GM12878 (cell line): ENCODE data around the gene HERPUD1. TPM values are rescaled to one million over a fixed set of nuclear protein-coding genes. Genes with fewer than 3 reads are reported as not detected.
A peak's percentile ranks its signal among the peaks of the same experiment; 100 is the strongest.

Experiments used
- ATAC-seq: fragments of 200-7000 bp; cut with Tn5 transposase; 3 replicates; pipeline ENCODE4 v1.9.1; 2020; ENCODE audit warnings: mild to moderate bottlenecking, moderate library complexity
- BruUV-seq: library from RNA; stranded (reverse); fragments of 400-500 nt; replicated peaks from 2 replicates; lab custom pipeline; 2021; lab: Mats Ljungman, UMichigan
- CTCF ChIA-PET: fragments of 300-600 bp; sonication (Branson Sonifier 250); formaldehyde crosslinking; extraction: SDS; loops from one replicate; lab custom pipeline; 2021; ENCODE audit warnings: inconsistent platforms; lab: Yijun Ruan, JAX
- POLR2A ChIA-PET: fragments of 350-600 bp; formaldehyde crosslinking; extraction: SDS; loops from one replicate; lab custom pipeline; 2021; ENCODE audit warnings: inconsistent platforms; lab: Charles Lee
- RAD21 ChIA-PET: fragments of 300-600 bp; sonication (Branson Sonifier 250); formaldehyde crosslinking; loops from one replicate; lab custom pipeline; 2023; ENCODE audit warnings: antibody characterized with exemption; ENCODE audit not compliant: unreplicated experiment; lab: Charles Lee
- SMC1A ChIA-PET: fragments of 300-600 bp; sonication (Branson Sonifier 250); formaldehyde crosslinking; loops from one replicate; lab custom pipeline; 2023; ENCODE audit not compliant: unreplicated experiment, uncharacterized antibody; lab: Charles Lee
- DNase-seq: peaks from one replicate; pipeline ENCODE4 v3.0.0-alpha.2; 2011; ENCODE audit warnings: low read depth, low spot score
- FAIRE-seq: peaks from 3 replicates; lab custom pipeline; 2011; peaks lifted over from hg19 to GRCh38; lab: Jason Lieb, UNC
- H2AFZ ChIP-seq: 2 replicates; pipeline ENCODE4 v1.6.0; 2011; ENCODE audit warnings: low read depth, low read length, control low read depth; ENCODE audit not compliant: control insufficient read depth
- H3K27ac ChIP-seq: 2 replicates; pipeline ENCODE4 v1.5.1; 2011; ENCODE audit warnings: control low read depth; ENCODE audit not compliant: control insufficient read depth, insufficient read depth
- H3K27me3 ChIP-seq, 2 experiments: replicated peaks in 1 of 2; 2 replicates each; pipeline versions ENCODE4 v1.6.0 to v1.6.1; 2011; ENCODE audit warnings: low read length in 1 of 2; ENCODE audit not compliant: control insufficient read depth in 2 of 2, insufficient read depth in 2 of 2
- H3K36me3 ChIP-seq, 2 experiments: 2 replicates each; pipeline ENCODE4 v1.5.1; 2011; ENCODE audit warnings: low read length in 1 of 2; ENCODE audit not compliant: control insufficient read depth in 2 of 2, insufficient read depth in 2 of 2
- H3K4me1 ChIP-seq: 2 replicates; pipeline ENCODE4 v1.6.1; 2011; ENCODE audit warnings: mild to moderate bottlenecking, low read length, moderate library complexity, mixed read lengths; ENCODE audit not compliant: control insufficient read depth, insufficient read depth
- H3K4me2 ChIP-seq: 2 replicates; pipeline ENCODE4 v1.6.0; 2011; ENCODE audit warnings: control low read depth; ENCODE audit not compliant: control insufficient read depth, insufficient read depth
- H3K4me3 ChIP-seq: fragments of 200-600 bp; sonication (generic); 2 replicates; pipeline ENCODE4 v1.5.1; 2016
- H3K79me2 ChIP-seq: 2 replicates; pipeline ENCODE4 v1.6.0; 2011; ENCODE audit warnings: low read length; ENCODE audit not compliant: control insufficient read depth, insufficient read depth
- H3K9ac ChIP-seq: 2 replicates; pipeline ENCODE4 v1.8.0; 2011; ENCODE audit warnings: low read length, control low read depth, mixed read lengths; ENCODE audit not compliant: control insufficient read depth, insufficient read depth
- H3K9me3 ChIP-seq: replicated peaks from 3 replicates; pipeline ENCODE4 v1.5.1; 2011; ENCODE audit warnings: mild to moderate bottlenecking, low read length; ENCODE audit not compliant: control insufficient read depth, insufficient read depth
- H4K20me1 ChIP-seq: 2 replicates; pipeline ENCODE4 v1.6.0; 2011; ENCODE audit not compliant: control insufficient read depth, insufficient read depth
- BCL11A ChIP-seq: IDR thresholded peaks from 2 replicates; pipeline ENCODE4 v1.6.1; 2011; ENCODE audit warnings: low read depth, low read length
- BMI1 ChIP-seq: fragments of 450-650 bp; IDR thresholded peaks from 2 replicates; pipeline ENCODE4 v1.6.1; 2016; ENCODE audit warnings: mild to moderate bottlenecking, moderate library complexity, borderline replicate concordance
- CBFB ChIP-seq: IDR thresholded peaks from 2 replicates; pipeline ENCODE4 v1.6.1; 2016; ENCODE audit warnings: antibody characterized with exemption, low read depth
- GABPA ChIP-seq: IDR thresholded peaks from 2 replicates; pipeline ENCODE4 v1.6.1; 2014; ENCODE audit warnings: antibody characterized with exemption, low read depth, mild to moderate bottlenecking, inconsistent platforms
- HCFC1 ChIP-seq: fragments of 150-350 bp; IDR thresholded peaks from 2 replicates; pipeline ENCODE4 v1.6.1; 2014; ENCODE audit warnings: low read length
- HDAC2 ChIP-seq: fragments of 200-600 bp; sonication (generic); IDR thresholded peaks from 2 replicates; pipeline ENCODE4 v1.6.1; 2017
- MTA3 ChIP-seq: IDR thresholded peaks from 2 replicates; pipeline ENCODE4 v1.6.1; 2012; ENCODE audit warnings: low read length, inconsistent platforms, borderline replicate concordance
- SIN3A ChIP-seq: IDR thresholded peaks from 2 replicates; pipeline ENCODE4 v1.6.1; 2012; ENCODE audit warnings: low read depth, low read length, improper control_type of control experiment
- SUZ12 ChIP-seq: fragments of 200-600 bp; sonication (generic); IDR thresholded peaks from one replicate; pipeline ENCODE4 v1.6.1; 2018; ENCODE audit warnings: antibody characterized with exemption, mild to moderate bottlenecking; ENCODE audit not compliant: unreplicated experiment
- YBX1 ChIP-seq: fragments of 450-650 bp; IDR thresholded peaks from 2 replicates; pipeline ENCODE4 v1.6.1; 2016; ENCODE audit warnings: antibody characterized with exemption
- ZNF217 ChIP-seq: fragments of 450-650 bp; IDR thresholded peaks from 2 replicates; pipeline ENCODE4 v1.6.1; 2017; ENCODE audit warnings: antibody characterized with exemption, mild to moderate bottlenecking
- WGBS: methylation state at CpG from one replicate; pipeline ENCODE4 v1.1.6; 2016; ENCODE audit warnings: low lambda C conversion rate; ENCODE audit not compliant: insufficient replicate concordance, insufficient coverage; ENCODE audit errors: missing lambda C conversion rate; 5-methylcytosine and 5-hydroxymethylcytosine counted together
- in situ Hi-C: fragments of 300-500 bp; cut with MboI; formaldehyde crosslinking; loops from 9 replicates; pipeline ENCODE4 v1.14.3; 2018; ENCODE audit warnings: mixed read lengths
- intact Hi-C: fragments of 100-400 bp; cut with micrococcal nuclease; formaldehyde crosslinking; loops from one replicate; pipeline ENCODE4 v1.14.2; 2022; ENCODE audit not compliant: unreplicated experiment
- polyA plus RNA-seq, 11 experiments: library from polyadenylated mRNA; depleted of rRNA in 4 of 11; unstranded in 6 of 11; stranded (reverse) in 5 of 11; fragments of >200 nt; fragmentation: Nextera tagmentation in 4 of 11; fragmentation: Illumina TruSeq in 1 of 11; extraction: Ambion mirVana in 4 of 11; extraction: Trizol in 1 of 11; gene quantifications; 1 replicate in 1 of 11; 2 replicates in 10 of 11; pipeline versions ENCODE4 v1.2.1 to v1.2.3, GENCODE V29; 2011 to 2016; ENCODE audit warnings: inconsistent platforms in 2 of 11, missing spikeins in 2 of 11, low read depth in 1 of 11
- total RNA-seq, 4 experiments: library from RNA; depleted of rRNA in 3 of 4; stranded (reverse); fragments of >200 nt in 3 of 4; fragmentation: Illumina TruSeq in 1 of 4; extraction: Trizol in 1 of 4; gene quantifications; 2 replicates each; pipeline versions ENCODE4 v1.2.1 to v1.2.3, GENCODE V29; 2013 to 2021
- TF ChIP-seq, protein P1 (sequence below): fragments of 450-650 bp; IDR thresholded peaks from 2 replicates; pipeline ENCODE4 v1.6.1; 2016; ENCODE audit warnings: mild to moderate bottlenecking, moderate library complexity, borderline replicate concordance
- TF ChIP-seq, protein P2 (sequence below): fragments of 450-650 bp; IDR thresholded peaks from 2 replicates; pipeline ENCODE4 v1.6.1; 2017; ENCODE audit warnings: low read depth, mild to moderate bottlenecking, moderate library complexity

Gene HERPUD1
- total and polyA plus RNA-seq, 10 of the 15 experiments (the other 5 are each of a cell fraction or from before 2014, with no cell fraction given): 32.6 to 212 (median 122) TPM

DNA sequence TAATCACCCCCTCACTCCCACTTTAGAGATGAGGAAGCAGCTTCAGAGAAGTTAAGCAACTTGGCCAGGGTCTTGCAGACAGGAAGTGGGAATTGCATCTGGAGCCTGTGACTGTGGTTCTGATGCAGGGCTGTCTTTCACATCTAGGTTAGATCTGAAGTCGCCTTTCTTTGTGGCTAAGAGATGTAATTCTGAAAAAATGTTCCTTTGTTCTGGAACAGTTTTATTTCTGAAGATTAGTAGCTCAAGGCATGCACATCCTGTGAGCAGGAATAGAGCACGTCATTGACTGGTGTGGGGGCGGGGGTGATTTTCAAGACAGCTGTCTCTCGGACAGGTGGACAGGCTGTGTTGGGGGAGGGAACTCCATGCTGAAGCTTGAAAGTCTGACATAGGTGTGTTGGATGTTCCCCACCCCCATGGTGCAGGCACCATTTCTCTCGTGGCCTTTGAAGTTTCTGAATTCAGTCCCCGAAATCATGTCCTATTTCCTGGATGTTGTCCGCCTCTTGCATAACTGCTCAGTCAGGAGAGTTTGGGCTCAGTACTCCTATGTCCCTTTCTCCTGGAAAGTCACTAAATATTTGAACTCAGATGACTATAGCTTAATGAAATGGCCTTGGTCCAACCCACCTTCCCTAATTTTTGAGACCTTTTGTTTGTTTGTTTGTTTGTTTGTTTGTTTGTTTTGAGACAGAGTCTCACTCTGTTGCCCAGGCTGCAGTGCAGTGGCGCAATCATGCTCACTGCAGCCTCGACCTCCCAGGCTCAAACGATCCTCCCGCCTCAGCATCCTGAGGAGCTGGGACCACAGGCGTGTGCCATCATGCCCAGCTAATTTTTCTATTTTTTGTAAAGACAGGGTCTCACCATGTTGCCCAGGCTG lies 21.0 kb upstream of the HERPUD1 start (continued):
- TF ChIP-seq SIN3A (no peak), HDAC2 (no peak), ZNF217 (no peak), SUZ12 (no peak), YBX1 (no peak), BMI1 (0 out of 2 replicates have a peak, but pooled peaks have one; percentile 16)

DNA sequence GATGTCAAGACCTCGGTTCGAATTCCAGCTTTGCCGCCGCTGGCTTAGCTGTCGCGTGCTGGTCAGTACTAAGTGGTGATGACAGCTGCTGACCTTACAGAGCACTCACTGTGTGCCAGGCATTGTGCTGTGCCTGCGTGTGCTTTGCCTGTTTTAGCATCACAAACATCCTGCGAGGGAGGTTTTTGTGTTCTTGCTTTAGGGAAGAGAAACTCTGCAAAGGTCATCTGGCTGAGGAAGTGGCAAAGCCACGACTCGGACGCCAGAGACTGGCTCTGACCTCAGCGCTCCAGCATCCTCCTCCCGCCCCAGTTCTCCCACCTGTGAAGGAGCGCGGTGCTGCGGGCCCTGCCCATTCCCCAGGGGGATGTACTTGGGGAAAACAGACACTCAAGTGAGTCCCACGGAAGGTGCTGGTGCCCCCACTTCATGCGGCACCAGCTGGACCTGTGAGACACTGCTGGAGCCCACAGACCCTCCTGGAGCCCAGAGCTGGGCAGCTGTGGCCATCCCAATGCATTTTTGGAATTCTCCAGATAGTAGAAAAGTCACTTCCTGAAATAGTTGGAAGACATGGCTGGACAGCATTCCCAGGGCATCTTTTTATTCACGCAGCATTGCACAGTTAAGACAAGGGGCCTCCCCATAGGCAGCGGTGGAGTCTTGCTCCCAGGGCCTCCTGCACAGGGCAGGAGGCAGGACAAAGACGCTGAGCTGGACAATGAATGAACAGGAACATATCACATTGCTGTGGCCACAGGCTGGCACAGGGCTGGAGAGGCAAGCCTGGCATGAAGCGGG lies 20.0 kb upstream of the HERPUD1 start:
- H3K36me3 ChIP-seq: no peaks in the 10 kb centered on the region
- DNase-seq (peak; percentile 72), FAIRE-seq (peak; percentile 71), ATAC-seq (peak; percentile 81)
- H3K27ac ChIP-seq: peak overlapping the region; percentile 34
- ChIA-PET CTCF (interaction anchor here (0.9 to 6.2 kb wide), 11 partner anchors 11 to 97 kb away, joined by 3 to 50 read pairs (median 3); partner anchors contain the start of gene SLC12A3), SMC1A (interaction anchor here (0.5 to 6.2 kb wide), 16 partner anchors 8 to 72 kb away, joined by 3 to 26 read pairs (median 6); no protein-coding TSS in a partner anchor), RAD21 (interaction anchor here (0.9 to 4.8 kb wide), 17 partner anchors 8 to 59 kb away, joined by 3 to 25 read pairs (median 6); partner anchors contain the start of gene HERPUD1), POLR2A (interaction anchor here (0.9 to 13.8 kb wide), 7 partner anchors 18 to 88 kb away, joined by 3 to 306 read pairs (median 4); partner anchors contain the start of gene HERPUD1)
- in situ Hi-C loops (no loop called here), intact Hi-C loops (loop anchor here (1.0 to 2.0 kb wide), 4 partner anchors 19 to 51 kb away; no protein-coding TSS in a partner anchor)
- H3K27me3 ChIP-seq: no peaks in the 10 kb centered on the region
- no peak overlapping the region for H2AFZ ChIP-seq
- no peaks in the 10 kb centered on the region for H3K79me2 ChIP-seq
- peaks cover 46% of the 10 kb centered on the region for H3K4me1 ChIP-seq
- H4K20me1 ChIP-seq: no peaks in the 10 kb centered on the region
- no peak overlapping the region; the same call in 1 of the 2 replicates for H3K4me3 ChIP-seq
- WGBS: 10% methylated on average over 22 of the region's 22 CpGs
- H3K4me2 ChIP-seq: peak overlapping the region; percentile 43
- no peaks in the 10 kb centered on the region; the same call in 2 of the 3 replicates for H3K9me3 ChIP-seq
- BruUV-seq: TSS peak; percentile 81
- H3K9ac ChIP-seq: no peak overlapping the region; the same call in 1 of the 2 replicates
- TF ChIP-seq GABPA (no peak), MTA3 (peak; percentile 55; the same call in 1 of the 2 replicates), HCFC1 (no peak), BCL11A (peak; percentile 95), CBFB (peak; percentile 79)
- TF ChIP-seq, protein P1, sequence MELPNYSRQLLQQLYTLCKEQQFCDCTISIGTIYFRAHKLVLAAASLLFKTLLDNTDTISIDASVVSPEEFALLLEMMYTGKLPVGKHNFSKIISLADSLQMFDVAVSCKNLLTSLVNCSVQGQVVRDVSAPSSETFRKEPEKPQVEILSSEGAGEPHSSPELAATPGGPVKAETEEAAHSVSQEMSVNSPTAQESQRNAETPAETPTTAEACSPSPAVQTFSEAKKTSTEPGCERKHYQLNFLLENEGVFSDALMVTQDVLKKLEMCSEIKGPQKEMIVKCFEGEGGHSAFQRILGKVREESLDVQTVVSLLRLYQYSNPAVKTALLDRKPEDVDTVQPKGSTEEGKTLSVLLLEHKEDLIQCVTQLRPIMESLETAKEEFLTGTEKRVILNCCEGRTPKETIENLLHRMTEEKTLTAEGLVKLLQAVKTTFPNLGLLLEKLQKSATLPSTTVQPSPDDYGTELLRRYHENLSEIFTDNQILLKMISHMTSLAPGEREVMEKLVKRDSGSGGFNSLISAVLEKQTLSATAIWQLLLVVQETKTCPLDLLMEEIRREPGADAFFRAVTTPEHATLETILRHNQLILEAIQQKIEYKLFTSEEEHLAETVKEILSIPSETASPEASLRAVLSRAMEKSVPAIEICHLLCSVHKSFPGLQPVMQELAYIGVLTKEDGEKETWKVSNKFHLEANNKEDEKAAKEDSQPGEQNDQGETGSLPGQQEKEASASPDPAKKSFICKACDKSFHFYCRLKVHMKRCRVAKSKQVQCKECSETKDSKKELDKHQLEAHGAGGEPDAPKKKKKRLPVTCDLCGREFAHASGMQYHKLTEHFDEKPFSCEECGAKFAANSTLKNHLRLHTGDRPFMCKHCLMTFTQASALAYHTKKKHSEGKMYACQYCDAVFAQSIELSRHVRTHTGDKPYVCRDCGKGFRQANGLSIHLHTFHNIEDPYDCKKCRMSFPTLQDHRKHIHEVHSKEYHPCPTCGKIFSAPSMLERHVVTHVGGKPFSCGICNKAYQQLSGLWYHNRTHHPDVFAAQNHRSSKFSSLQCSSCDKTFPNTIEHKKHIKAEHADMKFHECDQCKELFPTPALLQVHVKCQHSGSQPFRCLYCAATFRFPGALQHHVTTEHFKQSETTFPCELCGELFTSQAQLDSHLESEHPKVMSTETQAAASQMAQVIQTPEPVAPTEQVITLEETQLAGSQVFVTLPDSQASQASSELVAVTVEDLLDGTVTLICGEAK: no peak
- TF ChIP-seq, protein P2, sequence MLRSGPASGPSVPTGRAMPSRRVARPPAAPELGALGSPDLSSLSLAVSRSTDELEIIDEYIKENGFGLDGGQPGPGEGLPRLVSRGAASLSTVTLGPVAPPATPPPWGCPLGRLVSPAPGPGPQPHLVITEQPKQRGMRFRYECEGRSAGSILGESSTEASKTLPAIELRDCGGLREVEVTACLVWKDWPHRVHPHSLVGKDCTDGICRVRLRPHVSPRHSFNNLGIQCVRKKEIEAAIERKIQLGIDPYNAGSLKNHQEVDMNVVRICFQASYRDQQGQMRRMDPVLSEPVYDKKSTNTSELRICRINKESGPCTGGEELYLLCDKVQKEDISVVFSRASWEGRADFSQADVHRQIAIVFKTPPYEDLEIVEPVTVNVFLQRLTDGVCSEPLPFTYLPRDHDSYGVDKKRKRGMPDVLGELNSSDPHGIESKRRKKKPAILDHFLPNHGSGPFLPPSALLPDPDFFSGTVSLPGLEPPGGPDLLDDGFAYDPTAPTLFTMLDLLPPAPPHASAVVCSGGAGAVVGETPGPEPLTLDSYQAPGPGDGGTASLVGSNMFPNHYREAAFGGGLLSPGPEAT: peak; percentile 83
